Keratinocyte (primary cell): Measurements from ENCODE around the gene LRIG1. TPM values are rescaled to one million over a fixed set of nuclear protein-coding genes. Genes with fewer than 3 reads are reported as not detected.

Source experiments
- DNase-seq: peaks from one replicate; pipeline ENCODE4 v3.0.0-alpha.2; 2011; ENCODE audit warnings: low read depth, missing footprints, low spot score
- FAIRE-seq: peaks from 2 replicates; lab custom pipeline; 2011; peaks lifted over from hg19 to GRCh38; lab: Jason Lieb, UNC
- H2AFZ ChIP-seq: 2 replicates; pipeline ENCODE4 v1.6.0; 2012; ENCODE audit warnings: low read length, control low read depth, inconsistent platforms; ENCODE audit not compliant: control insufficient read depth
- H3K27ac ChIP-seq: 2 replicates; pipeline ENCODE4 v1.5.1; 2011; ENCODE audit warnings: low read length; ENCODE audit not compliant: control insufficient read depth, insufficient read depth
- H3K27me3 ChIP-seq: 3 replicates; pipeline ENCODE4 v1.6.0; 2011; ENCODE audit warnings: low read length; ENCODE audit not compliant: control insufficient read depth, insufficient read depth; ENCODE audit errors: extremely low read depth
- H3K36me3 ChIP-seq, 2 experiments: 2 replicates in 1 of 2; 3 replicates in 1 of 2; pipeline ENCODE4 v1.5.1; 2011; ENCODE audit warnings: low read length in 2 of 2, mild to moderate bottlenecking in 1 of 2; ENCODE audit not compliant: control insufficient read depth in 2 of 2, insufficient read depth in 2 of 2; ENCODE audit errors: extremely low read depth in 1 of 2
- H3K4me1 ChIP-seq: 3 replicates; pipeline ENCODE4 v1.5.1; 2011; ENCODE audit warnings: low read length; ENCODE audit not compliant: control insufficient read depth, insufficient read depth; ENCODE audit errors: extremely low read depth
- H3K4me2 ChIP-seq: 3 replicates; pipeline ENCODE4 v1.6.0; 2011; ENCODE audit warnings: low read depth, low read length; ENCODE audit not compliant: control insufficient read depth, insufficient read depth; ENCODE audit errors: extremely low read depth
- H3K4me3 ChIP-seq, 3 experiments: fragments of 200-600 bp in 1 of 3; sonication (generic) in 1 of 3; 2 replicates in 2 of 3; 3 replicates in 1 of 3; pipeline ENCODE4 v1.5.1; 2011 to 2016; ENCODE audit warnings: low read length in 3 of 3, mild to moderate bottlenecking in 3 of 3, control low read depth in 2 of 3, inconsistent platforms in 1 of 3, low read depth in 1 of 3, mixed read lengths in 1 of 3, mixed run types in 1 of 3, moderate library complexity in 1 of 3; ENCODE audit not compliant: control insufficient read depth in 2 of 3, insufficient read depth in 2 of 3; ENCODE audit errors: extremely low read depth in 1 of 3
- H3K79me2 ChIP-seq: 2 replicates; pipeline ENCODE4 v1.6.0; 2012; ENCODE audit warnings: low read length; ENCODE audit not compliant: control insufficient read depth, insufficient read depth
- H3K9ac ChIP-seq: 3 replicates; pipeline ENCODE4 v1.6.0; 2011; ENCODE audit warnings: low read length; ENCODE audit not compliant: control insufficient read depth, insufficient read depth; ENCODE audit errors: extremely low read depth
- H3K9me1 ChIP-seq: 3 replicates; pipeline ENCODE4 v1.6.0; 2011; ENCODE audit warnings: low read length; ENCODE audit not compliant: control insufficient read depth, insufficient read depth; ENCODE audit errors: extremely low read depth
- H3K9me3 ChIP-seq: 2 replicates; pipeline ENCODE4 v1.5.1; 2012; ENCODE audit warnings: low read depth, low read length; ENCODE audit not compliant: control insufficient read depth
- H4K20me1 ChIP-seq: 3 replicates; pipeline ENCODE4 v1.6.0; 2011; ENCODE audit warnings: low read length; ENCODE audit not compliant: control insufficient read depth, insufficient read depth; ENCODE audit errors: extremely low read depth
- CTCF ChIP-seq, 3 experiments: IDR thresholded peaks in 1 of 3; conservative IDR thresholded peaks in 1 of 3; optimal IDR thresholded peaks in 1 of 3; 2 replicates in 2 of 3; 3 replicates in 1 of 3; pipeline versions ENCODE3 to v1.5.1; 2011; ENCODE audit warnings: low read length in 3 of 3, mild to moderate bottlenecking in 3 of 3, moderate library complexity in 2 of 3, control low read depth in 1 of 3, inconsistent platforms in 1 of 3; ENCODE audit not compliant: insufficient read depth in 2 of 3; ENCODE audit errors: extremely low read depth in 1 of 3
- EZH2 ChIP-seq: IDR thresholded peaks from one replicate; pipeline ENCODE4 v1.6.1; 2012; ENCODE audit warnings: inconsistent platforms, mild to moderate bottlenecking, low read length, moderate library complexity
- dilution Hi-C: fragments of 300-500 bp; cut with MboI; formaldehyde crosslinking; loops from one replicate; pipeline ENCODE4 v1.7.0; 2020; ENCODE audit warnings: low sequenced_read_pairs; ENCODE audit not compliant: extremely low pct_ligation_motif_present
- polyA plus RNA-seq, 5 experiments: library from polyadenylated mRNA; depleted of rRNA in 3 of 5; stranded (reverse) in 3 of 5; stranded (forward) in 1 of 5; unstranded in 1 of 5; fragments of >200 nt; gene quantifications; 1 replicate in 1 of 5; 2 replicates in 3 of 5; 3 replicates in 1 of 5; pipeline versions ENCODE4 v1.2.1 to v1.2.3, GENCODE V29; 2011 to 2012; ENCODE audit warnings: missing spikeins in 2 of 5, low read depth in 1 of 5, low replicate concordance in 1 of 5

LRIG1 gene
- polyA plus RNA-seq, 1 donor (not counting 4 experiments of a cell fraction or from before 2014, with no cell fraction given): 17.2 TPM

GRCh38 chr3:66504850-66505641 lies 4.2 kb upstream of the LRIG1 start:
- Histone ChIP-seq H3K79me2 (peaks cover under 1% of the 10 kb centered on the region), H3K4me1 (peaks cover 3% of the 10 kb centered on the region), H3K4me3 (no peak overlapping the region), H3K27me3 (peaks cover 4% of the 10 kb centered on the region), H3K9ac (no peak overlapping the region), H3K9me1 (no peaks in the 10 kb centered on the region), H4K20me1 (no peaks in the 10 kb centered on the region), H2AFZ (no peak overlapping the region), H3K9me3 (no peaks in the 10 kb centered on the region), H3K27ac (no peak overlapping the region), H3K4me2 (no peak overlapping the region), H3K36me3 (no peaks in the 10 kb centered on the region)
- dilution Hi-C loops: no loop called here
- TF ChIP-seq CTCF (optimal IDR thresholded peaks at IDR 0.05 in 1 of 3, IDR thresholded peaks at IDR 0.05 in 1 of 3, conservative IDR thresholded peaks at IDR 0.05 in 1 of 3; ENCODE audit: extremely low read depth in 1 of 3, insufficient read depth in 2 of 3, low read length in 3 of 3) (no peak), EZH2 (no peak)
- FAIRE-seq (no peak), DNase-seq (no peak)

GRCh38 chr3:66502981-66503380 lies 2.2 kb upstream of the LRIG1 start:
- Histone ChIP-seq H3K4me2 (no peak overlapping the region), H3K79me2 (peaks cover 21% of the 10 kb centered on the region), H3K9me1 (no peaks in the 10 kb centered on the region), H4K20me1 (no peaks in the 10 kb centered on the region), H3K9ac (no peak overlapping the region), H3K4me1 (peaks cover 18% of the 10 kb centered on the region), H3K27ac (no peak overlapping the region), H3K4me3 (no peak overlapping the region), H3K9me3 (no peaks in the 10 kb centered on the region), H2AFZ (no peak overlapping the region), H3K27me3 (peaks cover 4% of the 10 kb centered on the region), H3K36me3 (no peaks in the 10 kb centered on the region)
- no peak for DNase-seq
- TF ChIP-seq CTCF (optimal IDR thresholded peaks at IDR 0.05 in 1 of 3, IDR thresholded peaks at IDR 0.05 in 1 of 3, conservative IDR thresholded peaks at IDR 0.05 in 1 of 3; ENCODE audit: extremely low read depth in 1 of 3, insufficient read depth in 2 of 3, low read length in 3 of 3) (no peak), EZH2 (no peak)
- dilution Hi-C loops: no loop called here
- no peak for FAIRE-seq
